GM13976 (cell line): ENCODE measurements around the gene DGKD.
"Not testable (repeated sequence)": the region's sequence is repeated elsewhere in the genome, so short reads cannot be mapped to it uniquely, and the experiment has no call there.

Source experiments
- DNase-seq: peaks from one replicate; pipeline ENCODE4 v3.0.0; 2012; ENCODE audit warnings: low spot score
- in situ Hi-C: fragments of 300-500 bp; cut with MboI; formaldehyde crosslinking; loops from one replicate; pipeline ENCODE4 v1.12.0; 2022; ENCODE audit warnings: low sequenced_read_pairs, mixed read lengths, inconsistent platforms; ENCODE audit not compliant: unreplicated experiment
- TF ChIP-seq, protein P1 (sequence below): IDR thresholded peaks from 2 replicates; pipeline ENCODE4 v1.5.1; 2012; ENCODE audit warnings: borderline replicate concordance, mild to moderate bottlenecking; ENCODE audit not compliant: insufficient read depth; ENCODE audit errors: extremely low read depth, missing control alignments, control extremely low read depth

DGKD gene

DNA sequence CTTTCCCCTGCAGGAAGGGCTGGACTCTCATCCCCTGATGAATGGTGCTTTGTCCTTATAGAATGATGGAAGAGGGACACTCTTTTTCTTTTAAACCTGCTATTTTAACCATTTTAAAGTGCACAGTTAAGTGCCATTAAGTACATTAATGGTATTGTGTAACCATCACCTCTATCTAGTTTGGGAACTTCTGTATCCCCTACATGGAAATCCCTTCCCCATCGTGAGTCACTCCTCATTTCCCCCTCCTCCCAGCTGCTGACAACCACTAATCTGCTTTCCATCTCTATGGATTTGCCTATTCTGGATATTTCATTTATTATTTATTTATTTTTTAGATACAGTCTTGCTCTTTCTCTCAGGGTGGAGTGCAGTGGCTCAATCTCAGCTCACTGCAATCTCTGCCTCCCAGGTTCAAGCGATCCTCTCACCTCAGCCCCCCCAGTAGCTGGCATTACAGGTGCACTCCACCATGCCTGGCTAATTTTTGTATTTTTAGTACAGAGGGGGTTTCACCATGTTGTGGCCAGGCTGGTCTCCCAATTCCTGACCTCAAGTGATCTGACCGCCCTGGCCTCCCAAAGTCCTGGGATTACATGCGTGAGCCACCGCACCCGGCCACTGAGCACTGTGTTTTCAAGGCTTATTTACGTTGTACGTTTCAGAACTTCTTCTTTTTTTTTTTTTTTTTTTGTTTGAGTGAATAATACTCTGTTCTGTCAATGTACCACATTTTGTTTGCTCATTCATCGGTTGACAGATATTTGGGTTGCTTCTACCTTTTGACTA lies 15.8 kb downstream of the DGKD start:
- in situ Hi-C loops = no loop called here
- no peak for DNase-seq
- TF ChIP-seq, protein P1, sequence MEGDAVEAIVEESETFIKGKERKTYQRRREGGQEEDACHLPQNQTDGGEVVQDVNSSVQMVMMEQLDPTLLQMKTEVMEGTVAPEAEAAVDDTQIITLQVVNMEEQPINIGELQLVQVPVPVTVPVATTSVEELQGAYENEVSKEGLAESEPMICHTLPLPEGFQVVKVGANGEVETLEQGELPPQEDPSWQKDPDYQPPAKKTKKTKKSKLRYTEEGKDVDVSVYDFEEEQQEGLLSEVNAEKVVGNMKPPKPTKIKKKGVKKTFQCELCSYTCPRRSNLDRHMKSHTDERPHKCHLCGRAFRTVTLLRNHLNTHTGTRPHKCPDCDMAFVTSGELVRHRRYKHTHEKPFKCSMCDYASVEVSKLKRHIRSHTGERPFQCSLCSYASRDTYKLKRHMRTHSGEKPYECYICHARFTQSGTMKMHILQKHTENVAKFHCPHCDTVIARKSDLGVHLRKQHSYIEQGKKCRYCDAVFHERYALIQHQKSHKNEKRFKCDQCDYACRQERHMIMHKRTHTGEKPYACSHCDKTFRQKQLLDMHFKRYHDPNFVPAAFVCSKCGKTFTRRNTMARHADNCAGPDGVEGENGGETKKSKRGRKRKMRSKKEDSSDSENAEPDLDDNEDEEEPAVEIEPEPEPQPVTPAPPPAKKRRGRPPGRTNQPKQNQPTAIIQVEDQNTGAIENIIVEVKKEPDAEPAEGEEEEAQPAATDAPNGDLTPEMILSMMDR = no peak

DNA sequence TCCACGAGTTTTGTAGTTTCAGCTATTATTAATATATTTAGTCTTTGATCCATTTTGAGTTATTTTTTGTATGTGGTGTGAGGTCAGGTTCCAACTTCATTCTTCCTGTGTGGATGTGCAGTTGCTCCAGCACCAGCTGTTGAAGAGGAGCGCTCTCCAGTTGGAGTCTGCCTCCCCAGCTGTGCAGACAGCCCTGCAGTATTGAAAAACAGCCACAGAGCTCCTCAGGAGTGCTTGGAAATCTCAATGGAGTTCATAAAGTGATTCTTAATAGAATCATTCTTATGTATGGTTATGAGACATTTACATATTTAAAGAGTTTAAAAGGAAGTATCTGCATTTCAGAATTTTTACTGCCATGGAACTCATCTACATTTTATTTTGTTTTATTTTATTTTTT lies 17.3 kb downstream of the DGKD start:
- in situ Hi-C loops = no loop called here
- no peak for DNase-seq
- TF ChIP-seq, protein P1 = no peak

DNA sequence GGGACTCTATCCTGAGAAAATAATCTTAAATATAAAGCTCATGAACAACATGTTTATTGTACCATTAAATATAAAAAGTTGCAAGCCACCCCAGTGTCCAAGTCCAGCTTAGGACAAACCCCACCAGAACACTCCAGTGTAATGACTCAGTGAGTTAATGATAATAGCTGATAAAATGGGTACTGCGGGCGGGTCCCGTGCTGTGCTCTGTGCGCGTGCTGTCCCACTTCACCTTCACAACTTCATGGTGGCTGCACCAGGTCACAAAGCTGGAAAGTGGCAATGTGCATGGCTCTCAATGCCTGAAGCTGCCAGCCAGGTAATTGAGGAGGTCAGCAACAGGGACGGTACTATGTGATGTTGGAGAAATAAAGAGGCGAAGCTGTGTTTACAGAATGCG lies 18.6 kb downstream of the DGKD start:
- in situ Hi-C loops = no loop called here
- no peak for DNase-seq
- TF ChIP-seq, protein P1 = no peak

DNA sequence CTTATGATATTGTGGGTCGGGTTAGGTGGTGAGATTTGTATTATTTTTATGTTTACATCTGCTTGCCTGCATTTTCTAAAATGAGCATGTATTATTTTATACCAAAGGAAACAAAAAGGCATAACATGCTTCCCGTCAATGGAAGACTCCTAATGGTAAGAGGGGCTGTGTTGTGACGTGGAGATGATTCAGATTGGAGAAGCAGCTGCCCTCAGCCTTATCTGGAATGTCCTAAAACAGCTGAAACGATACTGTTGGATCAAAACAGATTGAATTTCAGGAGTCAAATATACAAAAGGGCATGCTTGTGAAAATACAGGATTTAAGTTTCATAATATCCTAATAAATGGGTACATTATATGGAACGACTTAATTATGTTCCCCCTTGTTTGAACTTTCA lies 19.0 kb downstream of the DGKD start:
- TF ChIP-seq, protein P1 = no peak
- in situ Hi-C loops = no loop called here
- no peak for DNase-seq

DNA sequence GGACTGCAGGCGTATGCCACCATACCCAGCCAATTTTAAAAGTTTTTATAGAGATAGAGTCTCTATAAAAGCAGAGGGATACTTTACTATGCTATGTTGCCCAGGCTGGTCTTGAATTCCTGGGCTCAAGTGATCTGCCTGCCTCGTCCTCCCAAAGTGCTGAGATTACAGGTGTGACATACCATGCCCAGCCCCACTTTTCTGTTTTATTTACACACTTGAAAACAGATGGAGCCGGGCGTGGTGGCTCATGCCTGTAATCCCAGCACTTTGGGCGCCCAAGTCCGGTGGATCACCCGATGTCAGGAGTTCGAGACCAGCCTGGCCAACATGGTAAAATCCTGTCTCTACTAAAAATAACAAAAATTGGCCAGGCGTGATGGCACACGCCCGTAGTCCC lies 20.5 kb downstream of the DGKD start:
- DNase-seq, in situ Hi-C loops: not testable (repeated sequence)

DNA sequence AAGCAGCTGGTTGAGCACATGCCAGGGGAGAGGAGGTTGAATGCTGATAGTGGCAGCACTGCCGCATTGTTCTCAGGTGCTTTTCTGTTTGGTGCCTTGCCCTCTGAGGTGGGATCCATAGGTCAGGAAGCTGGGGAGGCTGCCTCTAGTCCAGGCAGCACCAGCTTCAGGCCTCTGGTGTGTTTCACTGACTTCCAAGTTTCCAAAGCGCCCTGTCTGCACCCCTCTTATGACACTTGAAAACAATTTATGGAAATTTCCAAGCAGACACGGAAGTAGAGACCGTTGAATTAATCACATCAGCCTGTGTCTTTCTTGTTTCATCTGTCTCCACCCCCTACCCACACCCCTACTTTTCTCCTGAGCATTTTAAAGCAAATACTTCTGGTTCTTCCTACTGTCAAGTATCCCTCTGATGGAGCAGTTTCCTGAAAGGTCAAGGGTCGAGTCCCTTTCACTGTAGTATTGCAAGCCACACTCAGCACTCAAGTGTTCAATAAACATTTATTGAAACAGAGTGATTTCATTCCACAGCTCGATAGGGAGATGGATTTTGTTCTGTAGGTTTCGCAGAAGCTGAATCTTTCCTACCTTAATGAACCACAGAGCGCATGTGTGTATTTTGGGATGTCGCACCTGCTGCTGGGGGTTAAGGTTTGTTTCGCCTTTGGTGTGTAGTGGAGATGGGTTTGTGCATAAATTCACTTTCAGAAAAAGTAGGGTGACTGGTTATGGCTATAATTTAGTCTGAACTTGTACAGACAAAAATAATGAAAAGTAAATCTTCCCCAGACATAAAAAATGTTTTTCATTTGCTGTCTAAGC lies 21.4 kb downstream of the DGKD start:
- in situ Hi-C loops = no loop called here
- DNase-seq = no peak
- TF ChIP-seq, protein P1 = no peak

DNA sequence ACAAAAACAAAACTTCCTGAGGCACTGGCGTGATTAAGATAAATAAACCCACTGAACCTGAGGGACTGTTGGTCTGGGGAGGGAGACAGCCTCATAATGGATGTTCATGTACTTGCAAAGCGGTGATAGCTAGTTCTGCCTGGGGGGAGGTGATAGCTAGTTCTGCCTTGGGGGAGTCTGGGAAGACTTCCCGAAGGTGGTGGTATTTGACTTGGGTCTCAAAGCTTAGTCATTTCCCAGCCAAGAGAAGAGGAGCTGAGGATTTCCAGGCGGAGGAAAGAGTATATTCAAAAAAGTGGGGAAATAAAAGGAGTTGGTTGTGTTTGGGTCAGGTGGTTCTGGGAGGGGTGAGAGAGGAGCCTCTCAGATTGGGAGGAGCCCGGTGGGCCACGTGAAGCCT lies 24.7 kb downstream of the DGKD start:
- in situ Hi-C loops = no loop called here
- no peak for DNase-seq

More for the DNA sequence above, 24.7 kb downstream of the DGKD start:
- TF ChIP-seq, protein P1 = no peak
